ENCODE data around the gene PARVB.

PARVB gene

DNA sequence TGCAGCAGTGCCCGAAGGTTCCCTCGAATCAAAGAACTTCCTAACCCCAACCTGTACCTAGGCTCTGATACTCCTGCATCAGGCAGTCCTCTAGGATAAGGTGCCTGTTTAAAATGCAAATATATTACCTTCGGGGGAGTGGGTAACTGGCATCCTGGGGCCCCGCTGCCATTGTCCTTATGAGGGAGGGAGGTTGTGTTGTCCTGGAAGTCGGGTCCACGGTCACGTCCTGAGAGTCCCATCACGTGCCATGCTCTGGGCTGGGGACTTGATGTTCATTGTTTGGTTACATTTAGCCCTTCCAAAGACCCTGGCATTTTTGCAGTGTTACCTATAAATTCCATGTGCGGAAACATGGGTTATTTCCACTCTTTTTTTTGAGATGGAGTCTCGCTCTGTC is 67.6 kb downstream of the PARVB start:
- Mint-ChIP-seq H3K4me1 (ENCODE audit: low read depth) (peaks cover 11% of the 10 kb centered on the region), H3K27ac (no peak overlapping the region), H3K9me3 (no peaks in the 10 kb centered on the region), H3K27me3 (no peaks in the 10 kb centered on the region), H3K4me3 (no peak overlapping the region), H3K36me3 (ENCODE audit: low read depth) (peaks cover 9% of the 10 kb centered on the region)

DNA sequence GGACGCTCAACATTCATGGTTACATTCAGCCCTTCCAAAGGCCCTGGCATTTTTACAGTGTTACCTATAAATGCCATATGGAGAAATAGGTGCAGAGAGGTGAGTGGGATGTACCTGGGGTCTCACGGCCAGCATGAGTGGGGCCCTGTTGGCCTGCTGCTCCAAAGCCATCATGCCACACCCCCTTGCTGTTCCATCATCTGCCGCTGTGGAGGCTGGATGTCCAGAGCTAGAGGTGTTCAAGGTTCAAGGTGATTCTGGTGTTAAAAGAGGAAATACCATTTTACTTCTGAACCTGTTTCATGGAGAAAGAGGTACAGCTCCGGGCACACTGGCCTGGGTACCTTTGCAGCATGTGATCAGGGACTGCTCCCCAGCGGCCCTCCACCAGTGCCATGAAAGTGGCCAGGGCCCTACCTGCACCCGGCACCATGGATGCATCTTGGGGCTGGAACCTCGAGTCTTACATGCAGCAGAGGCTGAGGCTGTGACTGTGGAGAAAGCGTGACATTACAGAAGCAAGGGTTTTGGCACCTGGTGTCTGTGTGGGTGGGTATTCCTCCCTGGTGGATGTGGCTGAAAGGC is 68.6 kb downstream of the PARVB start:
- Mint-ChIP-seq H3K27ac (no peak overlapping the region), H3K4me1 (ENCODE audit: low read depth) (peaks cover 11% of the 10 kb centered on the region), H3K27me3 (no peaks in the 10 kb centered on the region), H3K4me3 (no peak overlapping the region), H3K36me3 (ENCODE audit: low read depth) (peaks cover 9% of the 10 kb centered on the region), H3K9me3 (no peaks in the 10 kb centered on the region)

GRCh38 chr22:44093791-44094190 is 69.7 kb downstream of the PARVB start:
- no peaks in the 10 kb centered on the region for H3K27me3 Mint-ChIP-seq
- peaks cover 9% of the 10 kb centered on the region for H3K36me3 Mint-ChIP-seq (ENCODE audit: low read depth)
- no peak overlapping the region for H3K27ac Mint-ChIP-seq
- H3K9me3 Mint-ChIP-seq, result no peaks in the 10 kb centered on the region
- no peak overlapping the region for H3K4me3 Mint-ChIP-seq
- H3K4me1 Mint-ChIP-seq (ENCODE audit: low read depth), result peaks cover 11% of the 10 kb centered on the region

DNA sequence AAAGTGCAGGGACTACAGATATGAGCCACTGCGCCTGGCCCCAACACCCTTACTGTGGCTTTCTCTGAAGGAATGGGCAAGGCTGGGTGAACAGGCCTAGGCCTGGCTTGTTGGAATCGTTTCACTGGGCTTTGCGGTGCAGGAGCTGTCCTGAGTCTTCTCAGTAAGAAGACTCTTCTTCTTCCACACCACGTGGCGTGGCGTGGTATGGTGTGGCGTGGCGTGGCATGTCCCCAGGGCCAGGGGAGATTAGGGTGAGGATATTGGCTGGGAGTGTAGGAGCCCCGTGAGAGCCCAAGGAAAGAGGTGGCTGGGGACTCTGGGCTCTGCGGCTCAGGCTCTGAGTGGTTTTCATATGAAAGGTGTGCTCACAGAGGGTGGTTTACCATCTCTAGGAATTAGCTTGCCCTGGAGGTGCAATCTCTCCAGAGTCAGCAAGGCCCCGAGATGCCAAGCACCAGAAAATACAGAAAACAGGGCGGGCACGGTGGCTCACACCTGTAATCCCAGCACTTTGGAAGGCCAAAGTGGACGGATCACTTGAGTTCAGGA is 70.7 kb downstream of the PARVB start:
- H3K27me3 Mint-ChIP-seq, result no peaks in the 10 kb centered on the region
- H3K36me3 Mint-ChIP-seq (ENCODE audit: low read depth), result peaks cover 9% of the 10 kb centered on the region
- no peaks in the 10 kb centered on the region for H3K9me3 Mint-ChIP-seq
- H3K27ac Mint-ChIP-seq, result no peak overlapping the region
- H3K4me1 Mint-ChIP-seq (ENCODE audit: low read depth), result peaks cover 11% of the 10 kb centered on the region
- H3K4me3 Mint-ChIP-seq, result no peak overlapping the region

DNA sequence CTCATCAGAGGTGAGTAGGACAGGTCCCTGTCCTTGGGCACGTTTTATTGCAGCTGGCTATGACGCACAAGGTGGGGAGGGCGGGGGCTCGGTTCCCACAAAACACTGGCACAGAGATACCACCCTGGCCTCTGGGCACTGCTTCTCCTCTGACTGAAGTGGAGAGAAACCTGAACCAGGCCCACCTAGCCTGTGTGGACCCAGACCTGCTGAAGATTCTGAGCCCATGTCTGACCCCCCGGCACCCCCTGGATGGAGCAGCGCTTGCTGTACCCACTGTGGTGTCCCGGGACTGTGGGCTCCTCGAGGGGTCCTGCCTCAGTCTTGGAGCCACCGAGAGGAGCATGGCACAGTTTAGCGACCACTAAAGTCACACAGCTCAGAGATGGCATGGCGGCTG is 72.6 kb downstream of the PARVB start:
- Mint-ChIP-seq H3K9me3 (no peaks in the 10 kb centered on the region), H3K36me3 (ENCODE audit: low read depth) (peaks cover 9% of the 10 kb centered on the region), H3K27ac (no peak overlapping the region), H3K4me3 (no peak overlapping the region), H3K4me1 (ENCODE audit: low read depth) (no peaks in the 10 kb centered on the region), H3K27me3 (no peaks in the 10 kb centered on the region)

DNA sequence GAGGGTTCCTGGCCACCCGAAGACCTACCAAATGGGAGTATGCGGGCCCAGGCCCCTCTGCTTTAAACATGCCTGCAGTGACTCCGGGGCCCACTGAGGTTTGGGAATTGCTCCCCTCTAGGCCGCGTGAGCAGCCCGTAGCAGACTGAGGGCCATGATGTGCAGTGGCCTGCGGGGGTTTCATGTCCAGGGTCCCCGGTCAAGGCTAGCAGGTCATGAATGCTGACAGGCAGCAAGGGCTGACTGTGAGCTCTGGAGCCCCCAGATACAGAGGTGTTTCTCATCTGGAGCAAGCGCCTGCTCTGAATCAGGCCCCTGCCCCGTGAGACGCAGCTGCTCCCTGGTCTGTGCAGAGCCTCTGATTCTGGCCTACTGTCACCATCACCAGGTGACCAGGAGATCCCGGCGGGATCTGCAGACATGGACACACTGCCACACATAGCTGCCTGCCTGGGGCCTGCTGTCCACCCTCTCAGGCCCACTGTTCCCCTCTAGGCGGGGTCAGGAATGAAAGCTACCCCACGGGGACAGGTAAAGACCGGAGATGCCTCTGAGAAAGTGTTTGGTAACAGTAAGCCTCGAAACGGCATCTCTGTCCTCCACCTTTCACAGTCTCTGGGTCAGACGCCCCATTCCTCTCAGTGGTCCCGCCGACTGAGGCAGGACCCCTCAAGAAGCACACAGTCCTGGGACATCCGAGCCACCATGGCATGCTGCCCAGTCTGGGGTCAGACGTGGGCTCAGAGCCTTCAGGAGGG is 73.3 kb downstream of the PARVB start:
- H3K4me3 Mint-ChIP-seq, result no peak overlapping the region
- no peaks in the 10 kb centered on the region for H3K4me1 Mint-ChIP-seq (ENCODE audit: low read depth)
- peaks cover 9% of the 10 kb centered on the region for H3K36me3 Mint-ChIP-seq (ENCODE audit: low read depth)
- H3K27me3 Mint-ChIP-seq, result no peaks in the 10 kb centered on the region
- H3K9me3 Mint-ChIP-seq, result no peaks in the 10 kb centered on the region
- no peak overlapping the region for H3K27ac Mint-ChIP-seq

DNA sequence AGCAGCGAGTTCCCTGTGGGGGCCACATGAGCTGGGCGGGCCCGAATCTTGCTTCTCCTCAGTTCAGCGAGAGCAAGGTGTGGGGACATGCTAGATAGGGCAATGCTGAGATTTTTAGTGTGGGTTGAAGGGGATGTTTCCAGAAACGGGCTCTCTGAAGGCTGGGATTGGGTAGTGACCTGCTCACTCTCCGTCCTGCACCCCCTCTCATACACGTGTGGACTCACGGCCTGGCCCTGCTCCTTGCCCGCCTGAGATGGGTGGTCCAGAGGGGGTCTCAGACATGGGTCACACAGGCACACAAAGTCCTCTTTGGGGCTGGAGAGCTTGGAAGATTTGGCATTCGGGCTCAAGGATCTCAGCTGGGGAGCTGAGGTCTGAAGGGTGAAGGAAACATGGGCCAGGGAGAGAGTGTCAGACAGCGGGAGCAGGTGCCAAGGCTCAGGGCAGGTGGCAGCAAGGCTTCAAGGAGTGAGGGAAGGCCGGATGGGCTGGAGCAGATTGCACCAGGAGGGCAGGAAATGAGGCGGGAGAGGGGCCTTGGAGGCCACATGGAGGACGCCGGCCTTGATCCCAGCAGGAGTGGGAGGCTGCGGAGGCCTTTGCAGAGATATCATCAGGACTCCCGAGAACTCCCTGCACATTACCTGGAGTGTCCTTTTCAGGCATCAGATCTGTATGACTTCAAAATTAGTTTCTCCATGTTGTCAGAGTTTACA is 74.1 kb downstream of the PARVB start:
- H3K27ac Mint-ChIP-seq, result no peak overlapping the region
- no peak overlapping the region for H3K4me3 Mint-ChIP-seq
- peaks cover 9% of the 10 kb centered on the region for H3K36me3 Mint-ChIP-seq (ENCODE audit: low read depth)
- H3K27me3 Mint-ChIP-seq, result no peaks in the 10 kb centered on the region
- H3K9me3 Mint-ChIP-seq, result no peaks in the 10 kb centered on the region
- no peaks in the 10 kb centered on the region for H3K4me1 Mint-ChIP-seq (ENCODE audit: low read depth)

DNA sequence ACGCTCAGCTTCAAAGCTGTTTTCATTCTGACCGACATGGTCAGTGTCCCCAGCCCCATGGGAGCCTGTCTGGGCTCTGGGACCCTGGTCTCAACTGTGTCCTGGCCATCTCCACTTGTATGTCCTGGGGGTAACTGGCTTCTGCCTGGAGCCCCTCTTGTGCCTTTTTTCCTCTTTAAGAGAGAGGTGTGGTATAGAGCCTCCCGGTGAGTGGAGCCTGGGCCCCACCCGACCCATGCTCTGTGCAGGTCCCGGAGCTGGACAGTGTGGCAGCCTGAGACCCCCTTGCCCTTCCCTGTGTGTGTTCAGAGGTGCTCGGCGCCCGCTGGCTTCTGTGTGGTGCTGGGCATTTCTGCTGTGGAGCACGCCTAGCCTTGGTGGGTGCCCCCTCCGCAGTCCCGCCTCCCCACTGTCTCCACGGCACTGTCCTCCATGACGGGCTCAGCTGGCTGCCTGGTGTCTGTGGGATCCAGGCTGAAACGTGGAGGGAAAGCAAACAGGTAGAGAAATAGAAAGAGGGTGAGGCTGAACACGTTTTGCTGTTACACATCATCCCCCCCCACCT is 74.9 kb downstream of the PARVB start:
- no peaks in the 10 kb centered on the region for H3K4me1 Mint-ChIP-seq (ENCODE audit: low read depth)
- H3K27me3 Mint-ChIP-seq, result no peaks in the 10 kb centered on the region
- H3K27ac Mint-ChIP-seq, result no peak overlapping the region
- no peaks in the 10 kb centered on the region for H3K9me3 Mint-ChIP-seq
- no peak overlapping the region for H3K4me3 Mint-ChIP-seq
- H3K36me3 Mint-ChIP-seq (ENCODE audit: low read depth), result peaks cover 6% of the 10 kb centered on the region

GRCh38 chr22:44099696-44100095 is 75.6 kb downstream of the PARVB start:
- H3K27me3 Mint-ChIP-seq, result no peaks in the 10 kb centered on the region
- H3K36me3 Mint-ChIP-seq (ENCODE audit: low read depth), result peaks cover 3% of the 10 kb centered on the region
- no peaks in the 10 kb centered on the region for H3K4me1 Mint-ChIP-seq (ENCODE audit: low read depth)
- no peak overlapping the region for H3K27ac Mint-ChIP-seq
- H3K9me3 Mint-ChIP-seq, result no peaks in the 10 kb centered on the region
- H3K4me3 Mint-ChIP-seq, result no peak overlapping the region

DNA sequence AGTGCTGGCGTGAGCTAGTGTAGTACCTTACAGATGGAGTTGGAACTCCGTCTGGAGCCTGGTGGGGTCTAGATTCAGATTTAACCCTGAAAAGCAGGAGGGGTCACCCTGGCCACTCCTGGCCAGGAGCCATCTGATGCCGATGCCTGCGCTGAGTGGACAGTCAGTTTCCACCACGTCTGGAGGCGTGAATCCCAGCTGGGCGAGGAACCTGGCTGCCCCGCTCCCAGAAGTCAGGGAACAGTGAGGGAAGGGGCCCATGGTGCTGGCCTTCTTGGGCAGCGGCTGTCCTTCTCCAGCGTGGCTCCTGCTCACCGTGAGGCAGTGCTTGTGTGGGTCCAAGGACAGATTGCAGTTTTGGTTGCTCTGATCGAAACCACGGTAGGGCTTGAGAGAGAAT is 76.3 kb downstream of the PARVB start:
- Mint-ChIP-seq H3K4me1 (ENCODE audit: low read depth) (no peaks in the 10 kb centered on the region), H3K4me3 (no peak overlapping the region), H3K36me3 (ENCODE audit: low read depth) (no peaks in the 10 kb centered on the region), H3K9me3 (no peaks in the 10 kb centered on the region), H3K27me3 (no peaks in the 10 kb centered on the region), H3K27ac (no peak overlapping the region)

GRCh38 chr22:44102121-44102520 is 78.0 kb downstream of the PARVB start:
- Mint-ChIP-seq H3K9me3 (no peaks in the 10 kb centered on the region), H3K36me3 (ENCODE audit: low read depth) (no peaks in the 10 kb centered on the region), H3K27ac (no peak overlapping the region)

DNA sequence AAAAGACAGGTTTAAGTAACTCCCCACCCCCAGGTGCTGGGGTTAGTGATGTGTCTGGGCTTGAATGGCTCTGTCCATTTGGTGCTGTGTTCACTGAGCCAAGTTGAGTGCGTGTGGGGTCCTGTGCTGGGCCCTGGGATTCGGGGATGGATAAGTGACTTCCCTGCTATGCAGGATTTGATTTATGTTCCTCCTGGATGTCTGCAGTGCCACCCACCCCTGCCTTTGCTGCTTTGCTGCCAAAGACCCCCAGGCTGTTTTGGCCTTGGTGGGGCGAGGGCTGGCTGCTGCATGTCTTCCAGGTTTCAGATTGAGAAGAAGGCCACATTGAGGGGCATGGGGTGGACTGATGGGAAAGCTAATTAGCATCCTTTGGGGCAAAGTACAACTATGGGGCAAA is 78.8 kb downstream of the PARVB start:
- H3K9me3 Mint-ChIP-seq, result no peaks in the 10 kb centered on the region
- H3K27me3 Mint-ChIP-seq, result no peaks in the 10 kb centered on the region
- H3K4me3 Mint-ChIP-seq, result no peak overlapping the region
- no peaks in the 10 kb centered on the region for H3K4me1 Mint-ChIP-seq (ENCODE audit: low read depth)
- H3K27ac Mint-ChIP-seq, result no peak overlapping the region
- H3K36me3 Mint-ChIP-seq (ENCODE audit: low read depth), result no peaks in the 10 kb centered on the region

More at GRCh38 chr22:44102121-44102520, 78.0 kb downstream of the PARVB start:
- Mint-ChIP-seq H3K27me3 (no peaks in the 10 kb centered on the region), H3K4me3 (no peak overlapping the region), H3K4me1 (ENCODE audit: low read depth) (no peaks in the 10 kb centered on the region)

- no peaks in the 10 kb centered on the region for H3K4me1 Mint-ChIP-seq (ENCODE audit: low read depth)
- no peaks in the 10 kb centered on the region for H3K9me3 Mint-ChIP-seq
- H3K27me3 Mint-ChIP-seq, result no peaks in the 10 kb centered on the region
- no peaks in the 10 kb centered on the region for H3K36me3 Mint-ChIP-seq (ENCODE audit: low read depth)
- H3K4me3 Mint-ChIP-seq, result no peak overlapping the region
- H3K27ac Mint-ChIP-seq, result no peak overlapping the region
These were observed 79.8 kb downstream of the PARVB start for GRCh38 chr22:44103735-44104480.

DNA sequence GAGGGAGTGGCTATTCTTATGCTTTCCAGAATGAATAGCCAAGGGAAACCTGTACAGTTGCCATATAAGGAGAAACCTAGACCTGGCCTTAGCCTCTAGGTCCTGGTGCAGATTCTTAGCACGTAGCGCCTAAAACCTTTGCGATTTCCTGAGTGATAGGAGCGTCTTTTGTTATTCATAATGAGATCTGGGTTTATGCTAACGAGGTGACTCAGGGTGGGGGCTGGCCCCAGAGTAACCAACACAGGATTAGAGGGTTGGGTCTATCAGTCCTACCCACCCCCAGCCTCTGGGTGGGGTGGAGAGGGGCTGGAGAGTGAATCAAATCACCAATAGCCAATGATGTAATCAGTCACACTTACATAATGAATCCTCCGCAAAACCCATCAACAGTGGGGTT is 83.2 kb downstream of the PARVB start:
- H3K27me3 Mint-ChIP-seq, result no peaks in the 10 kb centered on the region
- no peak overlapping the region for H3K27ac Mint-ChIP-seq
- no peaks in the 10 kb centered on the region for H3K4me1 Mint-ChIP-seq (ENCODE audit: low read depth)
- no peak overlapping the region for H3K4me3 Mint-ChIP-seq
- no peaks in the 10 kb centered on the region for H3K9me3 Mint-ChIP-seq
- no peaks in the 10 kb centered on the region for H3K36me3 Mint-ChIP-seq (ENCODE audit: low read depth)

Data from stimulated activated naive CD8-positive, alpha-beta T cell treated with anti-CD3 and anti-CD28 coated beads, Interleukin-15, Interleukin-2, amounts not matched to agents 100 ng/mL and 50 ng/mL, for 24 hours (primary cell).